Measurements from ENCODE around the gene TYW1B.
"Not testable (repeated sequence)": the region's sequence is repeated elsewhere in the genome, so short reads cannot be mapped to it uniquely, and the experiment has no call there.

TYW1B gene

GRCh38 chr7:72622532-72622931 lies 205.5 kb downstream of the TYW1B start:
- no peak for DNase-seq

- not testable (repeated sequence) for DNase-seq
Observed at GRCh38 chr7:72621761-72622187, 206.2 kb downstream of the TYW1B start.

- DNase-seq = not testable (repeated sequence)
Observed at GRCh38 chr7:72620923-72621322, 207.1 kb downstream of the TYW1B start.

GRCh38 chr7:72618435-72619180 lies 209.4 kb downstream of the TYW1B start:
- DNase-seq = not testable (repeated sequence)

- DNase-seq = not testable (repeated sequence)
Observed at GRCh38 chr7:72609761-72610160, 218.2 kb downstream of the TYW1B start.

GRCh38 chr7:72607988-72608387 lies 220.0 kb downstream of the TYW1B start:
- DNase-seq = not testable (repeated sequence)

- not testable (repeated sequence) for DNase-seq
Observed at GRCh38 chr7:72605863-72606431, 222.1 kb downstream of the TYW1B start.

- not testable (repeated sequence) for DNase-seq
Observed at GRCh38 chr7:72604771-72605611, 223.0 kb downstream of the TYW1B start.

GRCh38 chr7:72603476-72603875 lies 224.5 kb downstream of the TYW1B start:
- not testable (repeated sequence) for DNase-seq

GRCh38 chr7:72603073-72603472 lies 224.9 kb downstream of the TYW1B start:
- no peak for DNase-seq

GRCh38 chr7:72601683-72602082 lies 226.3 kb downstream of the TYW1B start:
- not testable (repeated sequence) for DNase-seq

- not testable (repeated sequence) for DNase-seq
Observed at GRCh38 chr7:72590023-72590422, 238.0 kb downstream of the TYW1B start.

GRCh38 chr7:72587267-72587666 lies 240.7 kb downstream of the TYW1B start:
- not testable (repeated sequence) for DNase-seq

GRCh38 chr7:72584576-72584975 lies 243.4 kb downstream of the TYW1B start:
- DNase-seq = not testable (repeated sequence)

- DNase-seq = not testable (repeated sequence)
Observed at GRCh38 chr7:72583620-72584361, 244.2 kb downstream of the TYW1B start.

GRCh38 chr7:72580142-72580770 lies 247.7 kb downstream of the TYW1B start:
- DNase-seq = not testable (repeated sequence)

- DNase-seq = no peak
Observed at GRCh38 chr7:72577107-72577506, 250.9 kb downstream of the TYW1B start.

GRCh38 chr7:72561988-72562387 lies 266.0 kb downstream of the TYW1B start:
- DNase-seq = not testable (repeated sequence)

- not testable (repeated sequence) for DNase-seq
Observed at GRCh38 chr7:72559546-72559945, 268.5 kb downstream of the TYW1B start.

GRCh38 chr7:72556733-72557132 lies 271.3 kb downstream of the TYW1B start:
- DNase-seq = not testable (repeated sequence)

- DNase-seq = not testable (repeated sequence)
Observed at GRCh38 chr7:72555238-72555637, 272.8 kb downstream of the TYW1B start.

GRCh38 chr7:72554401-72554800 lies 273.6 kb downstream of the TYW1B start:
- not testable (repeated sequence) for DNase-seq
